HG03442 (cell line): Measurements from ENCODE around the gene EMP2.
"Not testable (repeated sequence)": the region's sequence is repeated elsewhere in the genome, so short reads cannot be mapped to it uniquely, and the experiment has no call there.

Source experiments
- ATAC-seq: cut with Tn5 transposase; IDR thresholded peaks from one replicate; pipeline ENCODE4 v1.9.1; 2021; ENCODE audit warnings: mild to moderate bottlenecking, moderate library complexity; ENCODE audit not compliant: unreplicated experiment

EMP2 gene, protein sequence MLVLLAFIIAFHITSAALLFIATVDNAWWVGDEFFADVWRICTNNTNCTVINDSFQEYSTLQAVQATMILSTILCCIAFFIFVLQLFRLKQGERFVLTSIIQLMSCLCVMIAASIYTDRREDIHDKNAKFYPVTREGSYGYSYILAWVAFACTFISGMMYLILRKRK

GRCh38 chr16:10579965-10580882 is at the start of gene EMP2:
Gene EMP2, minus strand, starts transcription at chr16:10580598. Its CDS starts 32,981 bp downstream, at chr16:10547617.
- no peak for ATAC-seq

DNA sequence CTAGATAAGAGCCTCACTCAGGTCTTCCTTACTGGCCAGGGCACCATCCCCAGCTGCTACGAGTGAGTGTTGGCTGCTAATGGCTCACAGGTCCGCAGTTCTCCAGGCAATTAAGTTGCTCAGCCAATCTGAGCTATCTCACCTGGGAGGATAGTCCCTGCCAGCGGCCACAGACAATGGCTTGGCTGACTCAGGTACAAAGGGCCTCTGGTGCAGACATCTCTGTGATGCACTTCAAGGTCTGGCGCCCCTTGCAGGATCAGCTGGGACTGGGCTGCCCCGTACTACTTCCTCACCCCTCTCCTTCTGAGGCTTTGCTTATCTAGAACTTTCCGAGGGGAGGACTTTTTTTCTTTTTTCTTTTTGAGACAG is 49.2 kb upstream of the EMP2 start:
- ATAC-seq = no peak

DNA sequence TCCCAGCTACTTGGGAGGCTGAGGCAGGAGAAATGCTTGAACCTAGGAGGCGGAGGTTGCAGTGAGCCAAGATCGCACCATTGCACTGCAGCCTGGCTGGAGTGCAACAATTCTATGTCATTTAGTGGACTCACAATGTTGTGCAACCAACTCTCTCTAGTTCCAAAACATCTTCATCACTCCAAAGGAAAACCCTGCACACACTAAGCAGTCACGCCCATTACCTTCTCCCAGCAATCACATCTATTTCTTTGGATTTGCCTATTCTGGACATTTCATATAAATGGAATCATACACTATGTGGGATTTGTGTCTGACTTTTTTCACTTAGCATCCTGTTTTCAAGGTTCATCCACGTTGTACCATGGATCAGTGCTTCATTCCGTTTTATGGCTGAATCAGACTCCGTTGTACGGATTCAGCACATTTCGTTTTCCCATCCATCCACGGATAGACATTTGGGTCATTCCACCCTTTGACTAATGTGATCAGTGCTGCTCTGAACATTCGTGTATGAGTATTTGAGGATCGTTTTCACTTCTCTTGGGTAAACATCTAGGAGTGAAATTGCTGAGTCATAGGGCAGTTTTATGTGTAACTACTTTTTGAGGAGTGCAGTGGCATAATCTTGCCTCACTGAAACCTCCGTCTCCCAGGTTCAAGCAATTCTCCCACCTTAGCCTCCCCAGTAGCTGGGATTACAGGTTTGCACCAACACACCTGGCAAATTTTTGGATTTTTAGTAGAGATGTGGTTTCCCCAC is 45.4 kb upstream of the EMP2 start:
- no peak for ATAC-seq

DNA sequence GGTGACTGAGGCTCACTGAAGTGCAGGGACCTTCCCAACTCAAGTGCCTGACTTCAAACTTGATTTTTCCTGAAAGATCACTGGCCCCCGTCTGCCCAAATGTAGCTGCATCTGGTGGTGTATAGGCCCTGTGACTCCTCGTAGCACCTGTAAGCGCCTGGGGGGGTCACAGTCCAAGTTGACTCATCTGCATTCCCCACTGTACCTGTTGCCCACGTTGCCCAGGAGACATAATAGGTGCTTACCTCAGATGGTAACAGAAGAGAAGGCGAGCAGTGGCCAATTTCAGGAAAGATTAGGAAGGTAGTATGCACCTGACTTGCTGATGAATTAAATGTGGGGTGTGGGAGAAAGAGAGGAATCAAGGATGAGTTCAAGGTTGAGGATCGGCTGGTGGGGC is 44.1 kb upstream of the EMP2 start:
- no peak for ATAC-seq

DNA sequence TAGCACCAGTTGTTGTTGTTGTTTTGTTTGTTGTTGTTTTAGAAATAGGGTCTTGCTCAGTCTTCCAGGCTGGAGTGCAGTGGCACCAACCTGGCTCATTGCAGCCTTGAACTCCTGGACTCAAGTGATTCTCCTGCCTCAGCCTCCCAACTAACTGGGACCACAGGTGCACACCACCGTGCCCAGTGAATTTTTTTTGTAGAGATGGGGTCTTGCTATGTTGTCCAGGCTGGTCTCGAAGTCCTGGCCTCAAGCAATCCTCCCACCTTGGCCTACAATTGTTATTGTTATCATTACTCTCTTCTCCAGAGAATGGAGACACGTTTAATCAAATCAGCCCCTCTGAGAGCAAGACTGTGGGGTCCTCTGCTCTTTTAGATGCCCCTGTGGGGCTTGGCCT is 42.7 kb upstream of the EMP2 start:
- ATAC-seq = no peak

DNA sequence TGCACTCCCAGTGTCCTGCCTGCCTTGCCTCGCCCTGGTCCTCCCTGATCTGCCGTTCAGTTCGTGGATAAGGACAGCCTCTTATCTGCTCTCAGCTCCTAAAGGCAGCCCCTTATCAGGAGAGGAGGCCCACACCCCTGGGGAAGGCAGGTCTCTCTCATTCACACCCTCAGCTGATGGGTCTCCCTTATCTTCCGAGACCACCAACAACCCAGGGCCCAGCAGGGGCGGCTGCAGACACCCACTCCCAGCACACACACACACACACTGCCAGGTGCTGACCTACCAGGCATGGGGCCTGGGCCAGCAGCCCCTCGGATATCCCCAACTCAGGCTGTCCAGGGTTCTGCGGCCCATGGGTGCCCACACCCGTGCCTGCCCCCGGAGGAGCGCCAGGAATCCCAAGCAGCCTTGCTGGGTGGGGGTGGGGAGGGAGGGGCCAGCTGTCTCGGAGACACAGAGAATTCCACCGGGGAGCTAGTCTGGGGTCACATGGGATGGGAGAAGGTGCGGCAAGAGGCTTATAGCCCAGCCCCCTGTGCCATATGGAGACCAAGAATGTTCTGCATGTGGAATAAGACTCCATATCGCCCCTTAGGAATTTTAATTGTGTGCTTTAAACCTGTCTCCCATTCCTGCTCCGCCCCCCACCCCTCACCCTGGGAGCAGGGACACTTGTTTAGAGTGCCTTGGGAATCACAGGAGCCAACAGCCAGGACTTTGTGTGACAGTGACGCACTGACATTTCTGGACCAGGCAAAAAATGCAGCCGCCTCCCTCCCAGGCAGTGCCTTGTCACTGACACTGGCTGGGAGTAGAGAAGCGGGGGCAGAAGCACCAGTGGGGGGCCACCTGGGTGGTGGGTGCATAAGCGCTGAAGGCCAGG is 41.9 kb upstream of the EMP2 start:
- ATAC-seq = no peak

DNA sequence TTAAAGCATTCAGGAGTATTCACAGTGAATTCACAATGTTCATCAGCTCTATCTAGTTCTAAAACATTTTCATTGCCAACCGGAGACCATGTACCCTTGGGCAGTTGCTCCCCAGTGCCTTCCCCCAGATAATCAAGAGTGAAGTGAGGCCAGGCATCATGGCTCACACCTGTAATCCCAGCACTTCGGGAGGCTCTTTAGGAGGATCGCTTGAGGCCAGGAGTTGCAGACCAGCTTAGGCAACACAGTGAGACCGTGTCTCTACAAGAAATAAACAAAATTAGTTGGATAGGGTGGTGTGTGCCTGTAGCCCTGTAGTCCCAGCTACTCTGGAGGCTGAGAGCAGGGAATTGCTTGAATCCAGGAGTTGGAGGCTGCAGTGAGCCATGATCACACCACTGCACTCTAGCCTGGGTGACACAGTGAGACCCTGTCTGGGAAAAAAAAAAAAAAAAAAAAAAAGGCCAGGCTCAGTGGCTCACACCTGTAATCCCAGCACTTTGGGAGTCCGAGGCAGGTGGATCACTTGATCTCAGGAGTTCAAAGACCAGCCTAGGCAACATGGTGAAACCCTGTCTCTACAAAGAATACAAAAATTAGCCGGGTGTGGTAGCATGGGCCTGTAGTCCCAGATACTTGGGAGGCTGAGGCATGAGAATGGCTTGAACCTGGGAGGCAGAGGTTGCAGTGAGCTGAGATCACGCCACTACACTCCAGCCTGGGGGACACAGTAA is 41.0 kb upstream of the EMP2 start:
- not testable (repeated sequence) for ATAC-seq

DNA sequence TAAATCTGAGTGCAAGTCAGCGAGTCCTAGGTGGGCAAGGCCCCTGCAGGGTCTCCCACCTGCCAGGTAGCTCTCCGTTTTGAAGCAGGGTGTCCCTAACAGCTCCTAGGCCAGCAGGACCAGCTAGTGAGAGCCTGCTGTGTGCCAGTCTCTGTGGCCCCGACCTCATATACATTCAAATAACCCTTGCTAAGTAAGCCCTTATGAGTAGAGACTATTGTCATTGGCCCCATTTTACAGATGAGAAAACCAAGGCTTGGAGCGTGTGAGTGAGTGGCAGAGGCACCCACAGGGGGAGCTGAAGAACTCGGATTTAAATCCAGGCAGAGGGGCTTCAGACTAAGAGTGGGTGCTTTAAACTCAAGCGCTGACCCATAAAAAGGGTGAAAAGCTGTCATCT is 39.7 kb upstream of the EMP2 start:
- ATAC-seq = no peak

DNA sequence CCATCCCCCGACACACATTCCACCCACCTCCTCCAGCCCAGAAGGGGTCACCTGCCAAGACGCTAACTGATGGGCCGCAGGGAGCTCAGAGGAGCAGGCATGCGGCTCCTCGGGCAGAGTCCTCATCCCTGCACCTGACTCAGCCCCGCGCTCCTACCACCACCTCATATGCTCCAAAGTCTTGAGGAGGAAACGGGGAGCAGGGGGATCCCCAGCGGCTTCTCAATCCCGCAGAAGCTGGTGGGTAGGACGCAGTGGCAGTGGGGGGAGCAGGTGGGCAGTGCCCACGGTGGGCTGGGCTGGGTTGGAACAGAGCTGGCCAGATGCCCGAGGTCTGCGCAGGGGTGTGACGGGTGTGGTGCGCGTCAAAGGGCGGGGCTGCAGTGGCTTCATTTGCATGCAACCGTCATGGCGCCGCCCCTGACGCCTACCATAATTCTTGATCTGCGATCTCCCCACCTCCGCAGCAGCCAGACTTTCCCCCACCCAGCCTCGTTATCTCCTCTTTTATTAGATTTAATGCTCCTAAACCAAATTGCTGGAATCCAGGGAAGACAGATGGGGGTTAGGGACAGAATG is 39.0 kb upstream of the EMP2 start:
- no peak for ATAC-seq

- no peak for ATAC-seq
Observed at GRCh38 chr16:10618710-10619209, 38.4 kb upstream of the EMP2 start.

- no peak for ATAC-seq
Observed at GRCh38 chr16:10617662-10618420, 37.4 kb upstream of the EMP2 start.

GRCh38 chr16:10616756-10617640 is 36.6 kb upstream of the EMP2 start:
- no peak for ATAC-seq

- no peak for ATAC-seq
Observed at GRCh38 chr16:10616419-10616755, 36.0 kb upstream of the EMP2 start.

DNA sequence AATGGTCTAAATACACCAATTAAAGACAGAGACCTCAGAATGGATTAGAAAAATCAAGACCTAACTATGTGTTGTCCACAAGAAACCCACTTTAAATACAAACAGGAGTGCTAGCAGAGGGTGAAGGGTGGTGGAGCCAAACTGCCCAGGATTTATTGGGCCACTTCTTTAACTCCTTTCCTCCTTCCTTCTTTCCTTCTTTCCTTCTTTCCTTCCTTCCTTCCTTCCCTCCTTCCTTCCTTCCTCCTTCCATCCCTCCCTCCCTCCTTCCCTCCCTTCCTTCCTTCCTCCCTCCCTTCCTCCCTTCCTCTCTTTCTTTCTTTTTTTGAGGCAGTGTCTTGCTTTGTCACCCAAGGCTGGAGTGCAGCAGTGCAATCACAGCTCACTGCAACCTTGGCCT is 34.3 kb upstream of the EMP2 start:
- no peak for ATAC-seq

DNA sequence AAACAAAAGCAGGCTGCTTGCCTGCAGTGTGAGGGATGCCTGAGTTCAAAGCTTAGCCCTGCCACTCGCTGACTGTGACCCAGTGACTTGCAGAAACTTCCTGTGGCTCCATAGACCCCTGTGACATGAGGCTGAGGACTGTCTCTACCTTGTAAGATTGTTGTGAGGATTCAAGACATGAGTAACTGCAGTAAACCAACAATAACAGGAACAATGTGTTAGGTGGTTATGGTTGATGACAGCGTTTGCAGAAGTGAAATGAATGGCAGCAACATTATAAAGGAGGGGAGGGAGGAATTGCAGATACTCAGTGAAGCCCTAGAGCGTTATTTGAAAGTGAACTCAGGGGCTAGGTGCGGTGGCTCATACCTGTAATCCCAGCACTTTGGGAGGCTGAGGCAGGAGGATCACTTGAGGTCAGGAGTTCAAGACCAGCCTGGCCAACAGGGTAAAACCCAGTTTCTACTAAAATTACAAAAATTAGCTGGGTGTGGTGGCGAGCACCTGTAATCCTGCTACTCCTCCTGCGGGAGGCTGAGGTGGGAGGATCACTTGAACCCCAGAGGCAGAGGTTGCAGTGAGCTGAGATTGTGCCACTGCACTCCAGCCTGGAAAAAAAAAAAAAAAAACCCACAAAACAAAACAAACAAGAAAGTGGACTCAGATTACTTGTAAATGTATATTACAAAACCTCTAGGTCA is 33.5 kb upstream of the EMP2 start:
- no peak for ATAC-seq

- no peak for ATAC-seq
Observed at GRCh38 chr16:10612649-10613179, 32.3 kb upstream of the EMP2 start.

- ATAC-seq = no peak
Observed at GRCh38 chr16:10611825-10612342, 31.5 kb upstream of the EMP2 start.
